ENCODE data around the gene DBP.
"Not testable (repeated sequence)": the region's sequence is repeated elsewhere in the genome, so short reads cannot be mapped to it uniquely, and the experiment has no call there.

DBP gene

DNA sequence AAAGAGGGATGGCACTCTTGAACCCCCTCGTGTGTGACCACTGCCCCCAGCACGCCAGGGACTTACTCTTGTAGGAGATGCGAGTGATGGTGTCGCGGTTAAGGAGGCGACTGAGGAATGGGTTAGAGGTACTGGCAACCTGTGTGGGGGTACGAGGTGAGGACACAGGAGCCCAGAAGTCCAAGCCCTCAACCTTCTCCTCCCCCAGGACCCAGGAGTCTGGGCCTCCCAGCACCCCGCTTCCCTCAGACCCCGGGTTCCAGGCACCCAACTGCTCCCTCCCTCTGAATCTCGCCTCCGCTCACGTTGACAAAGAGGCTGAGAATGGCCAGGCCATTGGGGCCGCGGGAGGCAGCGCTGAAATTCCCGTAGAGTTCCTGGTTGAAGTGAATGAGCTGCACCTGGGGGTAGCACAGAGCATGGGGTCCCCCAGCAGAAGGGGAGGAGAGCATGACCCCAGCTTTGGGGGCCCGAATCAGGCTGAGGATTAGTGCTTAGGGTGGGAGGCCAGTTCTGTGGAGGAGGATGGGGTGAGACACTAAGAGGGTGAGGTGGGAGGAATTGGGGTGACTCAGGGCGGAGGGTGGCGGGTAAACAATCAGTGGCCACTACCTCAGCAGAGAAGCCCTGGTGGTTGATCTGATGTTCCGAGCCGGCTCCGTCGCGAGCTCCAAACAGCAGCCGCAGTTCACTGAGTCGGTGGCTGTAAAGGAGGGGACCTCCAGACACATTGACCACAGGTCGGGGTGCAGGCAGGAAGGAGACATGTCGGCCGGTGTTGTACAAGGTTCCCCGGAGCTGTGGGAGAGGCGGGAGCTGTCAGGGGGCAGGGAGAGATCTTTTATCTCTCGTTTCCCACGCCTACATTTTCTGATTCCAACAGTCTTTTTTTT, 2.5 kb upstream of the DBP start:
- no peak for DNase-seq

DNA sequence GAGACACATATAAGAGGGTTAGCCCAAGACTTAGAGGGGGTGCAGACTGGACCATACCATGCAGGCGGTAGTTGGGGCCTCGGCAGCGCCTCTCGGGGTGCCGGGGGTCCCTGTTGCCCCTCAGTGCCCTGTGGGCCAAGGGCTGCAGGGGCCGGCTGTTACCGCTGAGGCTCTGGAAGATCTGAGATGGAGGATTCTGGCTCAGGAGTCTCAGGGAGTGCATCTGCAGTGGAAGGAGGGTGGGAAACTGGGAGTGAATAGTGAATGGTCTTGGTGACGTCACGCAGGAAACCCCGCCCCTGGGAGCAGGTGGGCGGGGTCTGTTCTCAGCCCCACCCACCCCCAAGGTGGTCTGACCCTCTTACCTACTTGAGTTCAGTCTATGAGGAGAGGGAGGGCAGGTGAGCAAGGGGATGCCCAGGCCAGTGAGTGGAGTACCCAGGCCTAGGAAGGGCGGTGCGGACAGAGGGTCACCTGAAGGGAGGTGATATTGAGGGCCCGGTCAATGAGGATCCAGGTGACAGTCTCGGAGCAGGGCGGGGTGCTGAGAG, 1.7 kb upstream of the DBP start:
- no peak for DNase-seq

DNA sequence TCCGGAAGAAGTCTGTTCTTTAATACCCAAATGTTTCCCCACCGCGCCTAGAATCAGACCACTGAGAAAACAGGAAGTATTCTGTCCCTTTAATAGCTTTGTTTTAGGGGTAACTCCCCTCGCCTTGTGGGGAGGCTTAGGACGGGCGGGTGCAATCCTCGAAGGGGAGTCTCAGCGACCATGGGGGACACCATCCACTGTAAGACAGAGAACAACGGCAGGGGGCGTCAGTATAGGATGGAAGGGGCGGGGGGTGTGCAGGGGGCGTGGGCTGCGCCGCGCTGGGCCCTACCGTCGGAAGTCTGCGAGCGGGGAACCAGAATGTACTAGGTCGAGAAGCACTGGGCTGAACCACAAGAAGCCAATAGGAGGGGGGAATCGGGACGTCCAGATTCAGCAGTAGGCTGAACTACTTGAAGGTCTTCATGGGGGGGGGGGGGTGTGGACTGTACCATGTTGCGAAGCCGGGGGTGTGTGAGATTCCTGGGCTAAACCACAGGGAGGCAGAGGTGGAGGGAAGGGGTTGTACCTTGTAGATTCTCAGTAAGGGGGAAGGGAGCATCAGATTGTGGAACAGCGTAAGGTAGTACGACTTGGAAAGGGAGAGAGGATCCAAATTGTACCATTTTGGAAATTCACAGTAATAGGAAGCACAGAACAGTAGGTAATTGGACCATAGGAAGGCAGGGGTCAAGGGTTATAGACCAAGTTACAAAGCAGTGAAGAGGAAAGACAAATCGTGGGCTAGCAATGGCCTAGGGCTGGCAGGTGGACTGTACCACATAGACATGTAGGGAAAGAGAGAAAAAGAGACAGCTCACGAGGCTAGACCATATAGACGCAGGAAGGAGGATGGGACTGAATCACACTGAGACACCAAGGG, 1.0 kb upstream of the DBP start:
- peak; percentile 64 for DNase-seq

DNA sequence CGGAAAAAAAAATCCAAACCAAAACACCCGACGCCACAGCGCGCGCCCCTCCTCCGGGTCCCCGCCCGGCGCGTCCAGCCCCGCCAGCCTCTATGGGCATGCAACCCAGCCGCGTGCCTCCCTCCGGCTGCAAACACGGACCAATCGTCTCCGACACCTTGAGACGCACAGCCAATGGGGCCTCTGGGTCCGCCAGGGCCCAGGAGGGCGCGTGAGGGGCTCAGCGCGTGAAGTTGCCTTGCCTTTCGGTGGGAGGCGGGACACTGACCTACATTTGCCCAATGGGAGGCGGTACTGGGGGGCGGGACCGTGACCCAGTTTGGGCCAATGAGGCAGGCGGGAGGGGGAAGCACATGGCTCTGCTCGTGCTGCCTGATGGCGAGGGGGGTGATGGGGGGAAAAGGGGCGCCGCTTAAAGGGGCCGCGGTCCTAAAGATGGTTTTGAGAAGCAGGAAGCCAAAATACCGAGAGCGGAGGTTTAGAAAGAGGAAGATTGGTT, 319 bp upstream of the DBP start:
- peak; percentile 99 for DNase-seq

DNA sequence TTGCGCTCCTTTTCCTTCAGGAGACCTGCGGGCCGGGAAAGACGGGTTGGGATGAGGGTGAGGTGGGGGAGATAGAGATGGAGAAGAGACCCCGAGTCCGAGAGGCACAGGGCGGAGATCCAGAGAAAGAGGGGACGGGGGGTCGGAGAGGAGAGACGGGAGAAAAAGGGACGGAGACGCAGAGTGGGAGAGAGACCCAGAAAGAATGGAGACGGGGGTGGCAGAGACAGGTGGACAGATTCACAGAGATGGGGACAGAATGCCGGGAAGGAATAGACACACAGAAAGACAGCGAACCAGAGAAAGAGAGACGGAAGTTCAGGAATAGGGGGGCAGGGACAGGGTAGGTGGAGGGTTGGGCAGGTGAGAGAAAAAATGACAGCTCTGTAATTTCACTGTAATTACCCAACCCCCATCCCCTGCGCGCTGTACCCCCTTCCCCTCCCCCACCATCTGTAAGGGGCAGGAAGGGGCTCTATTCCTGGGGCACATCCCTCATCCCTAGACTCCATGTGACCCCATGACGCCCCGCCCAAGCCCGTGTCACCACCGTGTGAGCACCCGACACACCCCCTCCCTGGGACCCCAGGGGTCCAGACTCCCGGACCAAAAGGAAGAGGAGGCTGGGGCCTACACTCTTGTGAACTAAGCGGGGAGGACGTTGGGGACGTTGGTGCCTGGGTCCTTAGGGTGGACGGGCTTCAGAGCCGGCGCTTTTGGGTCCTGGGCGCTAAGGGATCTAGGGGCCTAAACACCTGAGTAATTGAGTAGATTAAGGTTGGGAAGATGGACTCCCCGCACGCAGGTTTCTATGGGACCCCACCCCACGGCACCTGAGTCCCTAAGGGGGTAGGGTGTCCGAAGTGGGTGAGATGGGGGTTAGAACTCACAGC, 967 bp downstream of the DBP start:
- DNase-seq, result no peak

DNA sequence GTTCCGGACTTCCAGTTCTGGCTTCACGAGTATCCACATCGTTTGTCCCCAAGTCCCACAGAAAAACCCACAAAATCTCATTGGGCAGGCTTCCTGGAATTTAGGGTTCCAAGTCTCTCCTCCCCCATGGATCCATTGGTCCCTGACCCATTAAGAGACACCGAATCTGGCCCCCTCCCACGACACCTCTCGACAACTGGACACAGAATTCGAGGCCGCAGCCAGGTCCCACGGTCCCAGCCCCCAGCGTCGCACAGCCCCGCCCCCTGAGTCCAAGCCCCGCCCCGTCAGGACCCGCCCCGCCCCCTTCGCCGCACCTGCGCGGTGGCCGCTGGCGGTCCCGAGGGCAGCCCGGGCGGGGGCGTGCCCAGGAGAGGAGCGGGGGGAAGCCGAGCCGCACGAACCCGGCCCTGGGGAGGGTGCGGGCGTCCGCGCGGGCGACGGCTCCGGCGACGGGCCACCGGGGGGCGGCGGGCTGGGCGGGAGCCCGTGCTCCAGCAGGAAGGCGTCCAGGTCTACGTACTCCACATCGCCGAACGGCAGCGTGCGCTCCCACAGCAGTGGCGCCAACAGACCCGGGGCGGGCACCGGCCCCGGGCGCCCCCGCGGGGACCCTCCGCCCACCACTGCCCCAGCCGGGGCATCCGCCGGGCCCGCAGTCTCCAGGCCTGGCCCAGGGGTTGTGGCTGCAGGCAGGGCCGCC, 1.8 kb downstream of the DBP start:
- no peak for DNase-seq

DNA sequence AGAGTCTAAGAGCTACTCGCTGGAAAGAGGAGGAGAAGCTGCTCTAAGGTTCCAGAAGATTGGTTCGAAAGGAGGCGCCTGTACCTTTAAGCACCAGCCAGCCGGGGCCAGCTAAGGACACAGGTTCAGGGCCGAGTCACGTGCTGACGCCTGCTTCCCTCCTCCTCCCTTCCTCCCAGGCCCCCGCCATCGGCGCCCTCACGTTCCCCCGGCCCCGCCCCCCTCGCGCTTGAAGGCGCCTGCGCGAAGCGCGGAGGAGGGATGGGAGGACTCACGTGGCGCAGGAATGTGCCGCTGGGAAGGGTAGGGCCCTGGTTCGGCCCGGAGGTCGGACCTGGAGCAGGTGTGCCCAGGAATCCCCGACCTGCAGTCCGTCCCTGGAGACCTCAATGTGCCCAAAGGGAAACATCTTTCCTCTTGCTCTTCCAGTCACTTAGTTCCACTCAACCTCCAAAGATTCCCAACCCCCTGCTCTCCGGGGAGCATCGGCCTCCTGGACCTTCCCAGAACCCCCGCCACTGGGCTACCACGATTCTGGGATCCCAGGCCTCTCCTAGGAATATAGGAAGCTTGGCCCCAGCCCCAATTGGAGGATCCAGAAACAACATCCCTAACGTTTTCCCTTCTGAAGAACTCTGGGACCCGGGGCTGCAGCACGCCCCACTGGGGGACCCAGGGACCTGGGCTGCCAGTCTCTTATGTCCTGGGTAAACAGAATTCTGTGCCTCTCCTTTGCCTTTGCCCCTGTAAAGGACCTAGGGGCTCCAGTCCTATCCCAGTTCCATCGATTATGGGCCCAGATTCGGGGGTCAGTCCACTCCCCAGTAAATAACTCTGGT, 2.5 kb downstream of the DBP start:
- peak; percentile 36 for DNase-seq

DNA sequence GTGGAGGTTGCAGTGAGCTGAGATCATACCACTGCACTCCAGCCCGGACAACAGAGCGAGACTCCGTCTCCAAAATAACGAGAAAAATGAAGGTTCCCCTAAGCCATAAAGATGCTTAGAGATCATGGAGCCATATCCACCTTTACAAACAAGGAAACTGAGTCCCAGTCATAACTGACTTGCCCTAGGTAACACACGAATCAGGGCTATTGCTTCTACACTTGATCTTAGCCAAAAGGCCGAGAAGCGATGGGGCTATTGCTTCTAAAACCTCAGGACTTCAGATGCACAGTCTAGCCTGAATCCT, 3.2 kb downstream of the DBP start:
- DNase-seq, result no peak

DNA sequence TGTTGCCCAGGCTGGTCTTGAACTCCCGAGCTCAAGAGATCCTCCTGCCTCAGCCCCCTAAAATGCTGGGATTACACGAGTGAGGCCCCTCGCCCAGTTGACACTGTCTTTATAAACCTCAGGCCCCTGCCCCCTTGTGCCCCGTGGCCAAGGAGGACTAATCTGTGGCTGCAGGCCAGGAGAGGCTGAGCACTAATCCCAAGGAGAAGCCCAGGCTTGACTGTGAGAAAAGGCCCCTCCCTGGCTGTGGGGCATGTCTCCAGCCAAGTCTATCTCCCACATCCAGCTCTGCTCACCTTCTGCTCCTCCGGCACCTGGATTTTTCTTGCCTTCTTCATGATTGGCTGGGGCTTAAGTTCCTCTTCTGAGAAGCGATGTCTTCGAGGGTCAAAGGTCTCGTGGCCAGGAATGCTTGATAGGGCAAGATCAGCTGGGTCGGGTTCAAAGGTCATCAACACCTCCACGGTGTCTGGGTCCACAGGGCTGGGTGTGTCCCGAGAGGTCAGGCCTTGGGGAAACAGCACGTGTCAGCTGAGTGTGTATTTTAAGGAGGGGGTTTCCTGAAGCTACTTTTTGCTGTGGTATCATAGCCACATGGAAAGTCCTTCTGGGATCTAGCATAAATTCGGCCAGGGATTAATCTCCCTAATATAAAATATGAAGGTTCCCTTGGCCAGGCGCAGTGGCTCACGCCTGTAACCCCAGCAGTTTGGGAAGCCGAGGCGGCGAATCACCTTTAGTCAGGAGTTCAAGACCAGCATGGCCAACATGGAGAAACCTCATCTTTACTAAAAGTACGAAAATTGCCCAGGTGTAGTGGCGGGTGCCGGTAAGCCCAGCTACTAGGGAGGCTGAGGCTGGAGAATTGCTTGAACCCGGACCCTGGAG, 3.8 kb downstream of the DBP start:
- DNase-seq, result no peak

DNA sequence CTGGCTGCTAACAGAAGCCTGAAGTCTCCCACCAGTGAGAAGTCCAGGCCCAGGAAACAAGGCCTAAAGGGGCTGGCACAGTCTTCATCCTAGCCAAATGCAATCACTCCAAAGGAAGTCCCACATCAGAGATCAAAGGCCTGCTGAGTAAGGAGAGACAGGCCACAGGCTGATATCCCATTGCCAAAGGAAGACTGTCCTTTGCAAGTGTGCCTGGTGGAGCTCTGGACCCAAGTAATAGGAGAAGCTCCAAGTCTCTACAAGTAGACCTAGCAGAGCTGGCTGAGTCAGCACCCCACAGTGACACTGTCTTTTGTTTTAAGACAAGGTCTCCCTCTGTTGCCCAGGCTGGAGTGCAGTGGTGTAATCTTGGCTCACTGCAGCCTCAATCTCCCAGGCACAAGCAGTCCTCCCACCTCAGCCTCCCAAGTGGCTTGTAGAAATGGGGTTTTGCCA, 4.5 kb downstream of the DBP start:
- DNase-seq, result no peak

DNA sequence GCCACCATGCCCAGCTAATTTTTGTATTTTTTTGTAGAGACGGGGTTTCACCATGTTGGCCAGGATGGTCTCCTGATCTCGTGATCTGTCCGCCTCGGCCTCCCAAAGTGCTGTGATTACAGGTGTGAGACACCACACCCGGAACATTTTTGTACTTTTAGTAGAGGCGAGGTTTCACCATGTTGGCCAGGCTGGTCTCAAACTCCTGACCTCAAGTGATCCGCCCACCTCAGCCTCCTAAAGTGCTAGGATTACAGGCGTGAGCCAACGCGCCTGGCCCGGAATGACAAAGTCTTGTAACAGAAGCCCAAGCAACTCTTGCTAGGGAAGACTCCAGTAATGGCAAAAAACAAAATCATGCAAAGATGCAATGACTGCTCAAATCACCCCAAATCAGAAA, 4.9 kb downstream of the DBP start:
- DNase-seq, result not testable (repeated sequence)

DNA sequence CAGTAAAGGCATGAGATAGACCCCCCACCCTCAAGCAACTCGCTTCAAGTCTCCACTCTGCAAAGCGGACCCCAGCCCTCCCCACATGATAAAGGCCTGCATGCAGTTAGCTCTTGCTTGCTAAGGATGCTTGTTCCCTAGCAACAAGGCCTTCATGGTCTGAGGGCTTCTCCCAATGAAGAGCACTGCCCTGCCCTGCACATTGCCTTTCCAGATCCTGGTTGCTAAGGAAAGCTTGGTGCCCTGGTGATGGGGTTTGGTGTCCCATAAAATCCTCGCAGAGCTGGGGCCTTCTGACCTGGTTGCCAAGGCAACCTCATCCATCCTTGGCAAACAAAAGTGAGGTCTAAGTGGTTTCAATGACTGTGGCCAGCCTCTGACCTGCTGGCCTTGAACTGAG, 6.0 kb downstream of the DBP start:
- DNase-seq, result no peak

DNA sequence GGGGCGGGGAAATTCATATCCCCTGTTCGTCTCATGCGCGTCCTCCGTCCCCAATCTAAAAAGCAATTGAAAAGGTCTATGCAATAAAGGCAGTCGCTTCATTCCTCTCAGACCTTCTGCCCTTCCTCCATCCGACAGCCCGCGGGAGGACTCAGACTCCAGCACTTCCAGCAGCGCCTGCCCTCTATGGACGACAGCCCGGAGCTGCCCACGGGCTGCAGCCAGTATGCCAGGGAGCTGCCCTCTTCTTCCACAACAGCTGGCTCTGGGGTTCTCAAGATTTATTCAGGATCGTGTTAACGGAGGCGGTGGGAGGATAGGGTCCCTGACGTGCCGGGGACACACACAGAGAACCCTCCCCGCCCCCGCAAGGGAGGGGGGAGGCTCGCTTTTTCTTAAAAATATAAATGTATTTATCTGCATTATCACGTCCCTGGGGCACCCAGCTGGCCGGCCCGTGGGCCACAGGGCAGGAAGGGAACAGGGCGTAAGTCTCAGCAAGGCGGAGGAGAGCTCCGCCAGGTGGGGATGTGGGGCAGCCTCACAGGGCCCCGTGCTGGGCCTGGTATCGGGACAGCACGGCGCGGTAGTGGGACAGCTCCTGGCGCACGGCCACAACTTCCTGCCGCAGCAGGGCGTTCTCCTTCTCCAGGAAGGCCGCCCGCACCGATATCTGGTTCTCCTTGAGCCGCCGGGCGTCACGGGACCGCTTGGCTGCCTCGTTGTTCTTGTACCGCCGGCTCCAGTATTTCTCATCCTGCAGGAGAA, 6.7 kb downstream of the DBP start:
- no peak for DNase-seq

DNA sequence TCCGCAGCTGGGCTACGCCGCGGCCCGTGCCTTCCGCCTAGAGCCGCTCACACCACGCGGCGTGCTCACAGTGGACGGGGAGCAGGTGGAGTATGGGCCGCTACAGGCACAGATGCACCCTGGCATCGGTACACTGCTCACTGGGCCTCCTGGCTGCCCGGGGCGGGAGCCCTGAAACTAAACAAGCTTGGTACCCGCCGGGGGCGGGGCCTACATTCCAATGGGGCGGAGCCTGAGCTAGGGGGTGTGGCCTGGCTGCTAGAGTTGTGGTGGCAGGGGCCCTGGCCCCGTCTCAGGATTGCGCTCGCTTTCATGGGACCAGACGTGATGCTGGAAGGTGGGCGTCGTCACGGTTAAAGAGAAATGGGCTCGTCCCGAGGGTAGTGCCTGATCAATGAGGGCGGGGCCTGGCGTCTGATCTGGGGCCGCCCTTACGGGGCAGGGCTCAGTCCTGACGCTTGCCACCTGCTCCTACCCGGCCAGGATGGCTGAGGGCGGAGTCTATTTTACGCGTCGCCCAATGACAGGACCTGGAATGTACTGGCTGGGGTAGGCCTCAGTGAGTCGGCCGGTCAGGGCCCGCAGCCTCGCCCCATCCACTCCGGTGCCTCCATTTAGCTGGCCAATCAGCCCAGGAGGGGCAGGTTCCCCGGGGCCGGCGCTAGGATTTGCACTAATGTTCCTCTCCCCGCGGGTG, 7.4 kb downstream of the DBP start:
- no peak for DNase-seq

DNA sequence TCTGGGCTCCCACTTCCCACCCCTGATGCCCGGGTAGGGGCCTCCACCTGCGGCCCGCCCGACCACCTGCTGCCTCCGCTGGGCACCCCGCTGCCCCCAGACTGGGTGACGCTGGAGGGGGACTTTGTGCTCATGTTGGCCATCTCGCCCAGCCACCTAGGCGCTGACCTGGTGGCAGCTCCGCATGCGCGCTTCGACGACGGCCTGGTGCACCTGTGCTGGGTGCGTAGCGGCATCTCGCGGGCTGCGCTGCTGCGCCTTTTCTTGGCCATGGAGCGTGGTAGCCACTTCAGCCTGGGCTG, 7.9 kb downstream of the DBP start:
- DNase-seq, result no peak

DNA sequence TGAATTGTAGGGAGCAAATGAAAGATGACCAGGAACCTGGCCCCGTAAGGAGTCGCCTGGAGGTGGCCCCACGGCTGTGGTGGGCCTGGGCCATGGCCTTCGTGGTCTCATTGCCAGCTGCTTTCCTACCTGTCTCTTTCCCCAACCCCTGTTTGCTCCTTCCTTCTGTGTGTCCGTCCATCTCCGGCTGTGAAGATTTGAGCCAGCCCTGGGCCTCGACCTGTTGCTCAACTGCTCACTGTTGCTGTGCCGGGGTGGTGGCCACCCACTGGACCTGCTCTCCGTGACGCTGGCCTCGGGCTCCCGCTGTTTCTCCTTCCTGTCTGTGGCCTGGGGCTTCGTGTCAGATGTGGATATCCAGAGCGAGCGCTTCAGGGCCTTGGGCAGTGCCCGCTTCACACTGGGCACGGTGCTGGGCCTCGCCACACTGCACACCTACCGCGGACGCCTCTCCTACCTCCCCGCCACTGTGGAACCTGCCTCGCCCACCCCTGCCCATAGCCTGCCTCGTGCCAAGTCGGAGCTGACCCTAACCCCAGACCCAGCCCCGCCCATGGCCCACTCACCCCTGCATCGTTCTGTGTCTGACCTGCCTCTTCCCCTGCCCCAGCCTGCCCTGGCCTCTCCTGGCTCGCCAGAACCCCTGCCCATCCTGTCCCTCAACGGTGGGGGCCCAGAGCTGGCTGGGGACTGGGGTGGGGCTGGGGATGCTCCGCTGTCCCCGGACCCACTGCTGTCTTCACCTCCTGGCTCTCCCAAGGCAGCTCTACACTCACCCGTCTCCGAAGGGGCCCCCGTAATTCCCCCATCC, 8.5 kb downstream of the DBP start:
- no peak for DNase-seq

DNA sequence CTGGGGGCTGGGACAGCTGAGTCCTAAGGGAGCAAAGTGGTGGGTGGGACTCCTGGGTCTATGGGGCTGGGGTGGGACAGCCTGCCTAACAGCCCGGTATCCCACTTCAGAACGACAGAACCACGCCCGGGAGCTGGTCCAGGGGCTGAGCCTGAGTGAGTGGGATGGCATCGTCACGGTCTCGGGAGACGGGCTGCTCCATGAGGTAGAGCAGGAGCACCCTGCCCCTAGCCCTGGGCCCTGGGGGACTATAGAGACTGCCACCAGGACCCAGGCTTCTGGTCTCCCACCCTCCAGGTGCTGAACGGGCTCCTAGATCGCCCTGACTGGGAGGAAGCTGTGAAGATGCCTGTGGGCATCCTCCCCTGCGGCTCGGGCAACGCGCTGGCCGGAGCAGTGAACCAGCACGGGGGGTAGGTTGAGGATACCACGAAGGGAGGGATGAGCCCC, 9.3 kb downstream of the DBP start:
- DNase-seq, result no peak

Measured in SIG-M5 (cell line).